ENCODE data around the gene CDK14. TPM values are rescaled to one million over a fixed set of nuclear protein-coding genes. Genes with fewer than 3 reads are reported as not detected.

The CDK14 gene
- total and polyA plus RNA-seq, 8 donors = 0.58 to 43.9 (median 12.2) TPM

DNA sequence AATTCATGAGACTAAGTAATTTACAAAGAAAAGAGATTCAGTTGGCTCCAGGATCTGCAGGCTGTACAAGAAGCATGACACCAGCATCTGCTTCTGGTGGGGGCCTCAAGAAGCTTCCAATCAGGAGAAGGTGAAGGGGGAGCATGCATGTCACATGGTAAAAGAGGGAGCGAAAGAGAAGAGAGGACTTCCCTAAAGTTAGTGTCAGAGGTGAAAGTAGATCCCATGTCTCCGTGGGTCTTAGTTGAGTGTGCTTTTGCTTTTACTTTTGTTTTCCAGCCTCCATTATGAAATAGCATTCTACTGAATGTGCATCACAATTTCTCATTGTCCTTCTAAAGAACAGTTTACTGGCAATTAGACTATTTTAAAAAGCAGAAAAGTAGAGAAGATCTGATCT is 454.6 kb downstream of the CDK14 start:
- no peak for TF ChIP-seq POLR2AphosphoS5 (IDR thresholded peaks at IDR 0.05)
- no peak overlapping the region for H3K27ac ChIP-seq
- H3K4me3 ChIP-seq = no peak overlapping the region
- 54 to 75% (median 64%) methylated on average over 2 of the region's 2 CpGs for WGBS, 5 donors
- no peaks in the 10 kb centered on the region for H3K27me3 ChIP-seq
- no peaks in the 10 kb centered on the region for H3K4me1 ChIP-seq
- H3K9me3 ChIP-seq = no peaks in the 10 kb centered on the region
- peaks cover 0 to under 1% (median 0%) of the 10 kb centered on the region in 4 donors for H3K36me3 ChIP-seq
- intact Hi-C loops (cut with DNase I; ENCODE audit: low total_unique reads) = no loop called here
- DNase-seq = no peak

- Histone ChIP-seq H3K4me3 (no peak overlapping the region), H3K27ac (no peak overlapping the region), H3K4me1 (no peaks in the 10 kb centered on the region), H3K9me3 (no peaks in the 10 kb centered on the region), H3K27me3 (no peaks in the 10 kb centered on the region), H3K36me3 (peaks cover 0 to 6% (median 0%) of the 10 kb centered on the region in 4 donors)
- no peak for TF ChIP-seq EP300 (IDR thresholded peaks at IDR 0.05)
- TF ChIP-seq POLR2AphosphoS5 (IDR thresholded peaks at IDR 0.05) = no peak
- TF ChIP-seq POLR2A (IDR thresholded peaks at IDR 0.05) = no peak
- TF ChIP-seq, protein P1, sequence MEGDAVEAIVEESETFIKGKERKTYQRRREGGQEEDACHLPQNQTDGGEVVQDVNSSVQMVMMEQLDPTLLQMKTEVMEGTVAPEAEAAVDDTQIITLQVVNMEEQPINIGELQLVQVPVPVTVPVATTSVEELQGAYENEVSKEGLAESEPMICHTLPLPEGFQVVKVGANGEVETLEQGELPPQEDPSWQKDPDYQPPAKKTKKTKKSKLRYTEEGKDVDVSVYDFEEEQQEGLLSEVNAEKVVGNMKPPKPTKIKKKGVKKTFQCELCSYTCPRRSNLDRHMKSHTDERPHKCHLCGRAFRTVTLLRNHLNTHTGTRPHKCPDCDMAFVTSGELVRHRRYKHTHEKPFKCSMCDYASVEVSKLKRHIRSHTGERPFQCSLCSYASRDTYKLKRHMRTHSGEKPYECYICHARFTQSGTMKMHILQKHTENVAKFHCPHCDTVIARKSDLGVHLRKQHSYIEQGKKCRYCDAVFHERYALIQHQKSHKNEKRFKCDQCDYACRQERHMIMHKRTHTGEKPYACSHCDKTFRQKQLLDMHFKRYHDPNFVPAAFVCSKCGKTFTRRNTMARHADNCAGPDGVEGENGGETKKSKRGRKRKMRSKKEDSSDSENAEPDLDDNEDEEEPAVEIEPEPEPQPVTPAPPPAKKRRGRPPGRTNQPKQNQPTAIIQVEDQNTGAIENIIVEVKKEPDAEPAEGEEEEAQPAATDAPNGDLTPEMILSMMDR (IDR thresholded peaks at IDR 0.05) = no peak
- no peak for DNase-seq
- WGBS, 5 donors = 94 to 99% (median 96%) methylated on average over 3 of the region's 3 CpGs
- intact Hi-C loops (cut with DNase I; ENCODE audit: low total_unique reads) = no loop called here
Observed at GRCh38 chr7:91051966-91052365, 455.8 kb downstream of the CDK14 start.

GRCh38 chr7:91054374-91054773 is 458.3 kb downstream of the CDK14 start:
- no peaks in the 10 kb centered on the region for H3K4me1 ChIP-seq
- peaks cover 0 to 6% (median 0%) of the 10 kb centered on the region in 4 donors for H3K36me3 ChIP-seq
- TF ChIP-seq EP300 (IDR thresholded peaks at IDR 0.05) (no peak), POLR2A (IDR thresholded peaks at IDR 0.05) (no peak), POLR2AphosphoS5 (IDR thresholded peaks at IDR 0.05) (no peak)
- TF ChIP-seq, protein P1 (IDR thresholded peaks at IDR 0.05) = no peak
- H3K9me3 ChIP-seq = no peaks in the 10 kb centered on the region
- no peak overlapping the region for H3K4me3 ChIP-seq
- no peak for DNase-seq
- intact Hi-C loops (cut with DNase I; ENCODE audit: low total_unique reads) = no loop called here
- H3K27me3 ChIP-seq = no peaks in the 10 kb centered on the region
- H3K27ac ChIP-seq = no peak overlapping the region
- WGBS, 5 donors = 81 to 89% (median 84%) methylated on average over 2 of the region's 2 CpGs

GRCh38 chr7:91055219-91055618 is 459.1 kb downstream of the CDK14 start:
- Histone ChIP-seq H3K27me3 (no peaks in the 10 kb centered on the region), H3K4me1 (no peaks in the 10 kb centered on the region), H3K9me3 (no peaks in the 10 kb centered on the region), H3K4me3 (no peak overlapping the region), H3K27ac (no peak overlapping the region), H3K36me3 (peaks cover 0 to 6% (median 0%) of the 10 kb centered on the region in 4 donors)
- 69 to 96% (median 93%) methylated on average over 2 of the region's 2 CpGs for WGBS, 5 donors
- DNase-seq = no peak
- TF ChIP-seq, protein P1 (IDR thresholded peaks at IDR 0.05) = no peak
- TF ChIP-seq POLR2AphosphoS5 (IDR thresholded peaks at IDR 0.05) = no peak
- no peak for TF ChIP-seq EP300 (IDR thresholded peaks at IDR 0.05)
- no peak for TF ChIP-seq POLR2A (IDR thresholded peaks at IDR 0.05)
- intact Hi-C loops (cut with DNase I; ENCODE audit: low total_unique reads) = no loop called here

- no peak for DNase-seq
- Histone ChIP-seq H3K4me1 (no peaks in the 10 kb centered on the region), H3K27ac (no peak overlapping the region), H3K9me3 (no peaks in the 10 kb centered on the region), H3K4me3 (no peak overlapping the region), H3K36me3 (no peaks in the 10 kb centered on the region), H3K27me3 (no peaks in the 10 kb centered on the region)
- TF ChIP-seq POLR2AphosphoS5 (IDR thresholded peaks at IDR 0.05) (no peak), POLR2A (IDR thresholded peaks at IDR 0.05) (no peak), EP300 (IDR thresholded peaks at IDR 0.05) (no peak)
- TF ChIP-seq, protein P1 (IDR thresholded peaks at IDR 0.05) = no peak
- WGBS, 5 donors = 84 to 95% (median 89%) methylated on average over 2 of the region's 2 CpGs
- intact Hi-C loops (cut with DNase I; ENCODE audit: low total_unique reads) = no loop called here
Observed at GRCh38 chr7:91062713-91063112, 466.6 kb downstream of the CDK14 start.

Data from stomach (tissue), 9 donors.